GM18526 (cell line): Measurements from ENCODE around the gene C15orf39.
A peak's percentile ranks its signal among the peaks of the same experiment; 100 is the strongest.

Experiments
- POLR2A ChIP-seq: IDR thresholded peaks from 3 replicates; pipeline ENCODE4 v1.6.1; 2011; ENCODE audit not compliant: insufficient read length; ENCODE audit errors: extremely low read depth

The C15orf39 gene

GRCh38 chr15:75201616-75202250 is at the start of gene C15orf39:
Gene C15orf39, plus strand, starts transcription at chr15:75201882. Its CDS starts 4,167 bp downstream, at chr15:75206049.
- TF ChIP-seq POLR2A: peak; percentile 96

DNA sequence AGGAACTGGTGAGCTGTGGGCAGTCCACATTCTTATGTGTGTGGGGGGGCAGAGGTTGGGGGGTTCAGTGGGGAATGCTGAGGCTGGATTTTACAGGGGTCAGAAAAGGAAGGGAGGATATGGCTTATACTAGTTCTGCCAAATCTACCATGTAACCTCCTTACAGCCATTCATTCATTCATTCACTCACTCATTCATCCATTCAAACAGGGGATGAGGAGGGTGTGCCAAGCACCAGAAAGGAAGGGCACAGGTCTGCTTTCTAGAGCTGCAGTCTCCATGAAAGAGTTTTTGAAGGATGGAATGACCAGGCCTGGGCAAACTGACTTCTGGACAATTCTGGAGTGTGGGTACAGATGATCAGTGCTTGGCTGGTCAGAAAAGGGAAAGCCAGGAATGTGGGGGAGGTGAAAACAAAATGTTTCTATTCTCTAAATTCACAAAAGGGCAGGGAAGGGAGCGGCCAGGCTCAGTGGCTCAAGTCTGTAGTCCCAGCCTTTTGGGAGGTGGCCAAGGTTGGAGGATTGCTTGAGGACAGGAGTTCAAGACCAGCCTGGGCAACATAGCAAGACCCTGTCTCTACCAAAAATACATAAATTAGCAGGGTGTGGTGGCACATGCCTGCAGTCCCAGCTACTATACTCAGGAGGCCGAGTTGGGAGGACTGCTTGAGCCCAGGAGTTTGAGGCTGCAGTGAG is 49.2 kb upstream of the C15orf39 start:
- TF ChIP-seq POLR2A: no peak

GRCh38 chr15:75153087-75153486 is 48.6 kb upstream of the C15orf39 start:
- TF ChIP-seq POLR2A: no peak

- TF ChIP-seq POLR2A: no peak
These were observed 48.0 kb upstream of the C15orf39 start for GRCh38 chr15:75153565-75154276.

GRCh38 chr15:75154461-75155062 is 47.1 kb upstream of the C15orf39 start:
- TF ChIP-seq POLR2A: no peak

DNA sequence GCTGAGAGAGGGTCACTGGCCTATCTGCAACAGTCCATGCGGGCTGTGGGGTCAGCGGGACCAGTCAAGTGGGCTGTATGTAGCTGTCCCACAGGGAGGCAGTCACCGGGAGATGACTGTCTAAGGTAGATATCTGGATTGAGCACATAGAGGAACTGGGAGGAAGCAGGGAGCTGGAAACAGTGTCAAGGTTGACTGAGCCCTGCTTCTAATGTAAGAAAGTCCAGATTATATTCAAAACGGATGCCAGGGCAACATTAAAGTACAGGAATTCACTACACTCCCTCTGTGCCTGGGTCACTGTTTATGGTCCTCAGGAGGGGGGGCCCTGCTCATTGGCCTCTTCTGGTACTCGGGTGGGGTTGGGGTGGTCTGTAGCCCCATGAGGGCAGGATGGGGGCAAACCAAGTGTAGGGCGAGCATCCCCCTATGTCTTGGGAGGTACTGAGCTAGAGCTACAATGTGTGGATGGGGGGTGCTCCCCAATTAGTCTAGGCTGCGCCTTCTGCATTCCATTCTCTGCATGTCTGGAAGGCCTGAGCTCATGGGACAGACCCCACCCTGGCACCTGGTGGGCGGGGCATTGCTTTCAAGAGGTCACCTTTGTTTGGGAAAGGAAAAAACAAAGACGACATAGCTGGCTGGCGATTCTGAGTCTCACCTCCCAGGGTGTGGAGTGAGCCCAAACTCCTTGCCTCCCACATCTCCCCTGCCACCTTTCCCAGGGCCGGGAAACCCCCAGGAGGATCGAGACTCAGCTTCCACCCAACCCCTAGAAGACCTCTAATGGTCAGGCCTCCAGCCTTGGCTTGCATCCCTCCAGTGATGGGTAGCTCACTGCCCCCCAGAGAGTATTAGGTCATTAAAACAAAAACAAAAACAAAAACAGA is 45.1 kb upstream of the C15orf39 start:
- no peak for TF ChIP-seq POLR2A

DNA sequence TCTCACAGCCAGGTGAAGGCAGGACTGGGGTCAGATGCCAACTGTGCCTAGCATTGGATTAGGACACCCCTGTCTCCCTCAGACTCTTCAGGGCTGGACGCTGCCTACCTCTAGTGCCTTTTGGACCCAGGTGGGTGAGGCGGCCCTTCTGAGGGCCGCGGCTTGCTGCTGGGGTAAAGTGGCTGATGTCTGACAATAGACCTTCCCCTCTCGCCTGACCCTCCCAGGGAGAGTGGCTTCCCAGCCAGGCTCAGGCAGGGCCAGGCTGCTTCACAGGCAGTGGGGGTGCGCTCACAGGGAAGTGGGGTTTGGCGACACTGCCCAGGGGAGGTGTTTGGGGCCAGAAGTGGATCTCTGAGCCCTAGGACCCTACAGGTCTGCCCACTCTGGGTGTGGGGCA is 43.3 kb upstream of the C15orf39 start:
- TF ChIP-seq POLR2A: no peak

DNA sequence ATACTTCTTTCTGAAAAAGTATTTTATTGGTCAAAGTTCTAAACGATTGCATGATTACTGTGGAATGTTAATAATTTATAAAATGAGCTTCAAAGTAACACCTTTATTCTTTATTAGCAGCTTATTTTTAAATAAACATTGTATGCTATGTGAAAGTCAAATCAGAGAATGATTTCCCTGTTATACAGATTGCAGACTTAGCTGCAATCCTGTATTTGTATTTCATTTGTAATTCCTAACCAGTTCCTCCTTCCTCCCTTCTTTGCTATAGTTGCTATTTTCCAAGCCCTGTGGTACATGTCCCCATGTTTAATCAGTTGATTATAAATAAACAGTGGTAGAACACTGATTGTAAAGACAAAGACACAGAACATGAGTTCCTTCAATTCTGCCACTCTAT is 42.4 kb upstream of the C15orf39 start:
- TF ChIP-seq POLR2A: no peak

- TF ChIP-seq POLR2A: no peak
These were observed 40.4 kb upstream of the C15orf39 start for GRCh38 chr15:75161106-75161916.

GRCh38 chr15:75161917-75162414 is 39.7 kb upstream of the C15orf39 start:
- TF ChIP-seq POLR2A: no peak

DNA sequence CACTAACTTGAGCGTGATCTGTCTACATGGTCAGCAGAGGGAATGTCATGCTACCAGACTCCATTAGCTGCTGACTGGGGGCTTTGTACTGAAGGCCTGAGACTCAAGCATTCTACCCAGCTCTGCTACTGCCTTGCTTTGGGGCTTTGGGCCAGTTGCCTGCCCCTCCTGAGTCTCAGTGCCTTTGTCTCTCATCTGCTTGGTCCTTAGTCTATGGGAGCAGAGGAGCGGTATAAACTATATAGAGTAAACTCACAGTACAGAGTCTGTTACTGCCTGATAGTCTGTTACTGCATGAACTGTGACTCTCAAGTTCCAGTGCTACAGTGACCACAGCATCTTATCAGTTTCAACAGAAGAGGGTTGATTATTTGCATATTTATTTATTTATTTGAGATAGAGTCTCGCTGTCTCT is 38.5 kb upstream of the C15orf39 start:
- TF ChIP-seq POLR2A: no peak

GRCh38 chr15:75164625-75165350 is 36.9 kb upstream of the C15orf39 start:
- TF ChIP-seq POLR2A: no peak
